GM21381 (cell line): Measurements from ENCODE around the gene UQCRC1.

Source experiments
- ATAC-seq: cut with Tn5 transposase; IDR thresholded peaks from one replicate; pipeline ENCODE4 v1.9.1; 2021; ENCODE audit warnings: mild to moderate bottlenecking, moderate library complexity; ENCODE audit not compliant: unreplicated experiment

The UQCRC1 gene

GRCh38 chr3:48609088-48610005 is at the start of gene UQCRC1:
UQCRC1 (minus strand) TSS chr3:48609646; CDS start chr3:48609620, 26 bp downstream.
- ATAC-seq, result peak; percentile 92

- ATAC-seq, result no peak
These were observed 47.4 kb upstream of the UQCRC1 start for GRCh38 chr3:48656841-48657281.

GRCh38 chr3:48656061-48656840 is 46.8 kb upstream of the UQCRC1 start:
- ATAC-seq, result peak; percentile 65

GRCh38 chr3:48655606-48656005 is 46.2 kb upstream of the UQCRC1 start:
- no peak for ATAC-seq

GRCh38 chr3:48655063-48655462 is 45.6 kb upstream of the UQCRC1 start:
- ATAC-seq, result no peak

GRCh38 chr3:48652923-48653715 is 43.7 kb upstream of the UQCRC1 start:
- ATAC-seq, result no peak

- no peak for ATAC-seq
These were observed 42.3 kb upstream of the UQCRC1 start for GRCh38 chr3:48651771-48652170.

GRCh38 chr3:48650723-48651122 is 41.3 kb upstream of the UQCRC1 start:
- no peak for ATAC-seq

GRCh38 chr3:48648188-48648850 is 38.9 kb upstream of the UQCRC1 start:
- no peak for ATAC-seq

GRCh38 chr3:48647714-48648113 is 38.3 kb upstream of the UQCRC1 start:
- no peak for ATAC-seq

- no peak for ATAC-seq
These were observed 35.7 kb upstream of the UQCRC1 start for GRCh38 chr3:48644898-48645760.

GRCh38 chr3:48642605-48643004 is 33.2 kb upstream of the UQCRC1 start:
- ATAC-seq, result no peak

GRCh38 chr3:48641396-48641795 is 31.9 kb upstream of the UQCRC1 start:
- ATAC-seq, result no peak

- no peak for ATAC-seq
These were observed 30.6 kb upstream of the UQCRC1 start for GRCh38 chr3:48639944-48640606.

- ATAC-seq, result no peak
These were observed 27.9 kb upstream of the UQCRC1 start for GRCh38 chr3:48637305-48637704.

GRCh38 chr3:48636149-48636655 is 26.8 kb upstream of the UQCRC1 start:
- no peak for ATAC-seq

GRCh38 chr3:48635222-48636021 is 26.0 kb upstream of the UQCRC1 start, which contains the start of gene SLC26A6:
SLC26A6 (minus strand) TSS chr3:48635461; CDS start chr3:48635393, 68 bp downstream.
- peak; percentile 93 for ATAC-seq
